Stromal cell of bone marrow (primary cell): Measurements from ENCODE around the gene EMC9.
A peak's percentile ranks its signal among the peaks of the same experiment; 100 is the strongest.

Experiments
- DNase-seq: peaks from one replicate; pipeline ENCODE4 v3.0.0-alpha.2; 2012; ENCODE audit warnings: low read depth

Gene EMC9, protein sequence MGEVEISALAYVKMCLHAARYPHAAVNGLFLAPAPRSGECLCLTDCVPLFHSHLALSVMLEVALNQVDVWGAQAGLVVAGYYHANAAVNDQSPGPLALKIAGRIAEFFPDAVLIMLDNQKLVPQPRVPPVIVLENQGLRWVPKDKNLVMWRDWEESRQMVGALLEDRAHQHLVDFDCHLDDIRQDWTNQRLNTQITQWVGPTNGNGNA

GRCh38 chr14:24141097-24141880, at the start of gene EMC9:
EMC9 (minus strand) TSS chr14:24141591; CDS start chr14:24141304, 287 bp downstream.
- DNase-seq = peak; percentile 99

GRCh38 chr14:24190416-24190815, 49.0 kb upstream of the EMC9 start:
- DNase-seq = no peak

- DNase-seq = no peak
These were observed 48.1 kb upstream of the EMC9 start for GRCh38 chr14:24189460-24189859.

- no peak for DNase-seq
These were observed 47.6 kb upstream of the EMC9 start for GRCh38 chr14:24189059-24189375.

DNA sequence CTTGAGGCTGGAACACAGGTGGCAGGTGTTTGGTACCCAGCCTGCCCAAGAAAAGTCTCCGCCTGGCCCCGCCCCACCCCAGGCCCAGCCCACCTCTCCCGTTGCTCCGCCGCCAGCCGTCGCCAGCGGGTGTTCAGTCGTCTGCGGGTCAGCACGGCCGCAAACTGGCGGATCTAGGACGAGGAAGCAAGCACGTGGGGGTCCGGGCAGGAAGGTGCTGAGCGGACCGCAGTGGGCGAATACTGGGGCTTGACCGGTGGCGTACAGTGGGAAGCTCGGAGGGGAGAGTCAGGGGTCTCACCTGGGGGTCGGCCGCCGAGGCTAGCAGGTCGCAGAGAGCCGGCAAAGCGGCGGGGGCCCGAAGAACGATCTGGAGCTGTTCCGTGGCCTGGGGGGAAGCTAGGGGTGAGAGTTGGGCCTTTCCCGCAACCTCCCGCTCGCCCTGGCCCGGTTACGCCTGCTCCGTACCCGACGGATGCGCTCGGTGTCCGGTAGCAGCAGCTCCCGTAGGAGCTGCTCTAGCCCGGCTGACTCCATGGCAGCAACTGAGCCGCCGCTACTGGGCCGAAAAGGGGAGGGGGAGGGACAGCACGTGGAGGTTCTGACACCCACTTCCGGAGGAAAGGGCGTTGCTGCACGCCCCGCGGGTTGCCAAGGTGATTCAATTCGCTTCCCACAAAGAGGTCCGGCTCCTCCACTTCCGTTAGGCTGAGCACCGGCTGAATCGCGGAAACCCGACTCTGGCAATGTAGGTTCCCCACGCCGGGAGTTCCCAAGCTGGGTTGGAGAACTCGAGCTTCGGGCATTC, 47.1 kb upstream of the EMC9 start, which contains the start of gene IPO4:
IPO4 (minus strand) TSS at position 566 of the 808 bp plus-strand sequence; CDS start at position 537, 29 bp downstream.
- DNase-seq = peak; percentile 95

DNA sequence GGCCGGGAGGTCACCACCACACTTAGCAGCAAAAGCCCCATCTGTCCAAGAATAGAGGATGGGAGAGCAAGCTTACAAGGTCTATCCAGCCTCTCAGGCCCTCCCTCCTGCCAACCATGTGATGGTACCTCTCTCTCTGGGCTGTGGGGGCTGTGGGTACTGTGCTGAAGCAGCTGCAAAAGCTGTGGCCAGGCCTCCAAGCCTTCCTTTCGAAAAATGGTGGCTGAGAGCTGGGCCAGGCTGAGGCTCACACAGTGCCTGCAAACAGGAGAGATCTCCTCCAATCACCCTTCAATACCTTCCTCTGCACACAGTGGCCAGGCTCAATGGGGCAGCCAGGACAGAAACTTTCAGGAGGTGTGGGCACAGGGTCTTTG, 46.1 kb upstream of the EMC9 start:
- no peak for DNase-seq

GRCh38 chr14:24186831-24187538, 45.6 kb upstream of the EMC9 start:
- DNase-seq = no peak

DNA sequence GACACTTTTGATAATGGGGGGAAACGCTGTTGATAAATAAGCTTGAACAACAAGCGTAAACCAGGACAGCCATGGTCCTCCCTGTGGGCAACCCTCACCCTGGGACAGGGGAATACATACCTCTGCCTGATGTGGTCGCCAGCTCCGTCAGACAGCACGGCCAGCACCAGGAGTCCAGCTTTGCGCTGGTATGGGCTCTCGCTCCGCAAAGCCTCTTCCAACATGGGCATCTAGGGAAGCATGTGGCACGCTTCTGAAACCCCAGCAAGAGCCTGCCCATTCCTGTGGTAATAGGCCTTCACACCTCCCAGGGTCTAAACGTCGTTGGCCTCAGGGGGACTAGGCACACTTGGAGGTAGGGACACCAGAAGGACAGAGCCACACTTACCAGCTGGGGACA, 44.4 kb upstream of the EMC9 start:
- no peak for DNase-seq

GRCh38 chr14:24185026-24185425, 43.6 kb upstream of the EMC9 start:
- DNase-seq = no peak

- DNase-seq = no peak
These were observed 42.9 kb upstream of the EMC9 start for GRCh38 chr14:24184104-24184970.

DNA sequence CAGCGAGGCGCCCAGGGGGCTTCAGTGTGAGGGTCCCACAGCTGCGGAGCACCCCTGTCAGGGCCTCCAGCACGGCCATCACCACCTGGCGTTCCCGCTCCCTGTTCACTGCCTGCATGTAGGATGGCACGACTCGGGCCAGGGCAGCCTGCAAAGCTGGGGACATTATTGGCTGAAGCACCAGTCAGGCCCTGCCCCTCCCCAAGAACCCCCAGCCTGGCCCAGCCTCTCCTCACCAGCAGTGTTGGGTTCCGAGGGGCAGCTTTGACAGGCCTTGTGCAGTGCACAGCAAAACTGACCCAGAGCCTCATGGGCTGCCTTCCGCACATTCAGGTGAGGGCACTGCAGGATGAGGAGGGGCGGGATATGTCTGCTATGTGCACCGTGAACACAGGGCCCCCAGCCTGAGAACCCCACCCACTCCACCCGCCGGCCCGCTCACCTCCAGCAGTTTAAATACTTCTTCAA, 41.7 kb upstream of the EMC9 start:
- DNase-seq = no peak

GRCh38 chr14:24182110-24182882, 40.9 kb upstream of the EMC9 start:
- no peak for DNase-seq

- no peak for DNase-seq
These were observed 40.1 kb upstream of the EMC9 start for GRCh38 chr14:24181371-24182077.

GRCh38 chr14:24179961-24180796, 38.8 kb upstream of the EMC9 start:
- DNase-seq = peak; percentile 86

- no peak for DNase-seq
These were observed 38.0 kb upstream of the EMC9 start for GRCh38 chr14:24179294-24179960.

DNA sequence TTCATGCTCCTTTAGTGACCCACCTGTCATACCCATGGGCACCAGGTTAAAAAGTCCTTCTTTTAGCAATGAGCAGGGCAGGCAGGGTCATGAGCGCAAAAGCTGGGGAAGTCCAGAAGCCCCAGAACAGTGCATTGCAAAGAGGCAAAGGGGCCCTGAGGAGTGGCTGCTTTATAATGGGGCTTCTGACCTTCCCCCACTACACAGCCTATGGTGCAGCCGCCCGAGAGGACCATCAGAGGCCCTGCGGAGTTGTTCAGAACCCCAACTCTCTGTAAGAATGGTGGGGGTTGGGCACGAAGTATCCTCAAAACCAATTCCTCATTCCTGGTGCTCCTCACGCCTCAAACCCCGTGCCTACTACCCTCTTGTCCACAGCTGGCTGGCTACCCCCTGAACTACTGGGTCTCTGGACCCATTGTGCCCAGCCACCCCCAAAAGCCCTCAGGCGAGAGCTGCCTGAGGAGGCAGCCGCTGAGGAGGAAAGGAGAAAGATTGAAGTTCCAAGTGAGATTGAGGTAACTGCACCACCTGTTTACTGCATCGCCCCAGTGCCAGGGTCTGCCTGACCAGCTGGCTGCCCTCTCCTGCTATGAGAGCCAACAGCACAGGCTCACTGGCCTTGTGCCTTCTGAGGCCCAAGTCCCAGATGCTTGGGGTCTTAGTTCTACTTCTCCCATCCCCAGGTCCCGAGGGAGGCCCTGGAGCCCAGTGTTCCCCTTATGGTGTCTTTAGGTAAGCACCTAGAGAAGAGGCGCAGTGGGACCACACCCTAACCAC, 37.2 kb upstream of the EMC9 start:
- no peak for DNase-seq

- DNase-seq = no peak
These were observed 36.5 kb upstream of the EMC9 start for GRCh38 chr14:24177891-24178290.
